Activated naive CD8-positive, alpha-beta T cell (primary cell): ENCODE data around the gene ZC2HC1C.

Experiments
- H3K27ac Mint-ChIP-seq: one replicate; pipeline ENCODE4 v1.8.0; 2021; ENCODE audit warnings: mixed read lengths
- H3K27me3 Mint-ChIP-seq: one replicate; pipeline ENCODE4 v1.8.0; 2021; ENCODE audit warnings: mixed read lengths
- H3K36me3 Mint-ChIP-seq: one replicate; pipeline ENCODE4 v1.8.0; 2021; ENCODE audit warnings: mixed read lengths
- H3K4me1 Mint-ChIP-seq: one replicate; pipeline ENCODE4 v1.8.0; 2021; ENCODE audit warnings: low read depth, mixed read lengths
- H3K4me3 Mint-ChIP-seq: one replicate; pipeline ENCODE4 v1.8.0; 2021; ENCODE audit warnings: mild to moderate bottlenecking, mixed read lengths
- H3K9me3 Mint-ChIP-seq: one replicate; pipeline ENCODE4 v1.8.0; 2021; ENCODE audit warnings: low read depth, mixed read lengths

ZC2HC1C gene

GRCh38 chr14:75127903-75128595, 58.6 kb downstream of the ZC2HC1C start:
- H3K9me3 Mint-ChIP-seq, result no peaks in the 10 kb centered on the region
- H3K36me3 Mint-ChIP-seq, result no peaks in the 10 kb centered on the region
- peaks cover 40% of the 10 kb centered on the region for H3K4me1 Mint-ChIP-seq
- peak overlapping the region; percentile 96 for H3K27ac Mint-ChIP-seq
- H3K4me3 Mint-ChIP-seq, result peak overlapping the region; percentile 98
- H3K27me3 Mint-ChIP-seq, result no peaks in the 10 kb centered on the region

GRCh38 chr14:75128596-75128990, 59.2 kb downstream of the ZC2HC1C start:
- peak overlapping the region; percentile 22 for H3K4me3 Mint-ChIP-seq
- peaks cover 40% of the 10 kb centered on the region for H3K4me1 Mint-ChIP-seq
- no peaks in the 10 kb centered on the region for H3K9me3 Mint-ChIP-seq
- peak overlapping the region; percentile 28 for H3K27ac Mint-ChIP-seq
- H3K27me3 Mint-ChIP-seq, result no peaks in the 10 kb centered on the region
- peaks cover 2% of the 10 kb centered on the region for H3K36me3 Mint-ChIP-seq
